WTC11 (cell line): ENCODE data around the gene FSD1. TPM values are rescaled to one million over a fixed set of nuclear protein-coding genes. Genes with fewer than 3 reads are reported as not detected.
A peak's percentile ranks its signal among the peaks of the same experiment; 100 is the strongest.

Source experiments
- ATAC-seq: fragments of 200-7000 bp; cut with Tn5 transposase; 2 replicates; pipeline ENCODE4 v1.10.0; 2021; ENCODE audit warnings: mild to moderate bottlenecking, moderate library complexity
- CTCF ChIA-PET: fragments of 300-600 bp; sonication (Branson Sonifier 250); formaldehyde crosslinking; loops from one replicate; lab custom pipeline; 2021; ENCODE audit warnings: antibody characterized with exemption; lab: Charles Lee
- POLR2A ChIA-PET: fragments of 350-600 bp; sonication (Branson Sonifier 250); formaldehyde crosslinking; loops from one replicate; lab custom pipeline; 2021; ENCODE audit warnings: antibody characterized with exemption; lab: Charles Lee
- DNase-seq: peaks from one replicate; pipeline ENCODE4 v3.0.0; 2021; ENCODE audit warnings: low spot score
- H3K27ac Mint-ChIP-seq: 2 replicates; pipeline ENCODE4 v1.8.0; 2021; ENCODE audit warnings: mixed read lengths
- H3K27me3 Mint-ChIP-seq: 2 replicates; pipeline ENCODE4 v1.8.0; 2021; ENCODE audit warnings: low read depth, mild to moderate bottlenecking, moderate library complexity, mixed read lengths
- H3K36me3 Mint-ChIP-seq: 2 replicates; pipeline ENCODE4 v1.8.0; 2021; ENCODE audit warnings: mixed read lengths
- H3K4me1 Mint-ChIP-seq: 2 replicates; pipeline ENCODE4 v1.8.0; 2022; ENCODE audit warnings: mixed read lengths
- H3K4me3 Mint-ChIP-seq: 2 replicates; pipeline ENCODE4 v1.8.0; 2021; ENCODE audit warnings: mild to moderate bottlenecking, moderate library complexity, mixed read lengths
- H3K9me3 Mint-ChIP-seq: 2 replicates; pipeline ENCODE4 v1.8.0; 2021; ENCODE audit warnings: mixed read lengths
- MYBL2 ChIP-seq: sonication (generic); formaldehyde crosslinking; IDR thresholded peaks from 2 replicates; pipeline ENCODE4 v1.8.1; 2023; ENCODE audit warnings: mild to moderate bottlenecking, moderate library complexity, missing genetic modification reagents
- NFYB ChIP-seq: sonication (generic); formaldehyde crosslinking; conservative IDR thresholded peaks from 2 replicates; pipeline ENCODE4 v1.8.0; 2022; ENCODE audit warnings: low read depth, missing genetic modification reagents
- NR3C1 ChIP-seq: sonication (generic); formaldehyde crosslinking; conservative IDR thresholded peaks from 2 replicates; pipeline ENCODE4 v1.8.1; 2023; ENCODE audit warnings: low read depth, mild to moderate bottlenecking, missing genetic modification reagents
- TCF7 ChIP-seq: sonication (generic); formaldehyde crosslinking; IDR thresholded peaks from 2 replicates; pipeline ENCODE4 v1.8.0; 2022; ENCODE audit warnings: mild to moderate bottlenecking, low read depth, missing genetic modification reagents, moderate library complexity
- ZBTB21 ChIP-seq: sonication (generic); formaldehyde crosslinking; IDR thresholded peaks from 2 replicates; pipeline ENCODE4 v1.8.1; 2023; ENCODE audit warnings: mild to moderate bottlenecking, missing genetic modification reagents, borderline replicate concordance
- ZNF121 ChIP-seq: sonication (generic); formaldehyde crosslinking; IDR thresholded peaks from 2 replicates; pipeline ENCODE4 v1.8.0; 2023; ENCODE audit warnings: missing genetic modification reagents
- total RNA-seq: library from RNA; stranded (reverse); gene quantifications from 3 replicates; pipeline ENCODE4 v1.2.3, GENCODE V29; 2021
- TF ChIP-seq, protein P1 (sequence below): sonication (generic); formaldehyde crosslinking; IDR thresholded peaks from 2 replicates; pipeline ENCODE4 v1.8.0; 2023; ENCODE audit warnings: missing genetic modification reagents
- TF ChIP-seq, protein P2 (sequence below): sonication (generic); formaldehyde crosslinking; IDR thresholded peaks from 2 replicates; pipeline ENCODE4 v1.8.1; 2023; ENCODE audit warnings: mild to moderate bottlenecking, missing genetic modification reagents
- TF ChIP-seq, protein P3 (sequence below): fragments of 250-450 bp; sonication (Bioruptor Pico); IDR thresholded peaks from 2 replicates; pipeline ENCODE4 v1.9.0; 2021; ENCODE audit warnings: mild to moderate bottlenecking, borderline replicate concordance
- TF ChIP-seq, protein P4 (sequence below): sonication (generic); formaldehyde crosslinking; IDR thresholded peaks from 2 replicates; pipeline ENCODE4 v1.8.0; 2022; ENCODE audit warnings: mild to moderate bottlenecking, missing genetic modification reagents
- TF ChIP-seq, protein P5 (sequence below): fragments of 200-600 bp; IDR thresholded peaks from 2 replicates; pipeline ENCODE4 v1.8.0; 2022; ENCODE audit warnings: antibody characterized with exemption
- TF ChIP-seq, protein P6 (sequence below): sonication (generic); formaldehyde crosslinking; IDR thresholded peaks from 2 replicates; pipeline ENCODE4 v1.8.1; 2023; ENCODE audit warnings: mild to moderate bottlenecking, moderate library complexity, missing genetic modification reagents
- TF ChIP-seq, protein P7 (sequence below): sonication (generic); formaldehyde crosslinking; IDR thresholded peaks from 2 replicates; pipeline ENCODE4 v1.8.0; 2022; ENCODE audit warnings: missing genetic modification reagents

The FSD1 gene
- total RNA-seq, 1 experiment from 2014 or later = 61.3 TPM

DNA sequence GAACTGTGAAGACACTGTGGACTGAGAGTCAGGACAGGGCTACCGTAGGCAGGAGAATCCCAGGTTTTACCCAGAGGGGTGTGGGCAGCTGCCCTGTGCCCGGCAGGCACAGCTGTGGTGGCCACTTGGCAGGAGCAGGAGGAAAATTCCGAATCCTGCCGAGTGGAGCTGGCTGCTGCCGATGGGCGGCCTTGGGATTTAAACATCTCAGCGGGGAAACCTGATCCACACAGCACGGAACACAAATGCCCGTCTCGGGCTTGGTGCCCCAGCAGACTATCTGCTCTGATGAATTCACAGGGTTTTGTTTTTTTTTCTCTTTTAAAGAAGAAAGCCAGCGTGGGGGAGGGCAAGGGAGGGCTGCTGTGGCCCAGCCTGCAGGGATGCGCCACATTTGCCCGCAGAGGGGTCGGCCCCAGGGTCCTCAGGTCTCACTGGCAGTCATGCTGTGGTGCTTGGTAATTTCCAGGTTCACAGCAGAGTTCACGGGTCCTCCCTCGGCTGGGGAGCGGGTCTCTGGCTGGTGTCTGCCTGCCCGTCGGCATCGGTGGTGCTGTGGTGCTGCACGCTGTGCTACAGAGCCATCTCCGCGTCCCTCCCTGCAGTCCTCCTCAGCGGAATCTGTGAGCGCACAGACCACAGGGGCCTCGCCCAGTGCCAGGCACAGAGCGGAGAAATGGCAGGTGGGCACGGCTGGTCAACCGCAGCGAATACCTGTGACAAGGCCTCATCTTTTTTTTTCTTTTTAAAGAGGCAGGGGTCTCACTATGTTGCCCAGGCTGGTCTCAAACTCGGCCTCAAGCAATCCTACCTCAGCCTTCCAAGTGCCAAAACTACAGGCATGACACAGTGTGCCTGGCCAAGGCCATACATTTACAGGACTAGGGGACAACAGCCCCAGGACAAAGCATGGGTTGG, 67.1 kb downstream of the FSD1 start:
- ChIA-PET CTCF (interaction anchor here (0.8 to 0.9 kb wide), 2 partner anchors 22 to 105 kb away, joined by 3 read pairs; no protein-coding TSS in a partner anchor), POLR2A (no interaction called here)
- ATAC-seq = no peak
- Mint-ChIP-seq H3K9me3 (no peaks in the 10 kb centered on the region), H3K36me3 (no peaks in the 10 kb centered on the region; the same call in 1 of the 2 replicates), H3K27ac (0 out of 2 replicates have a peak overlapping the region, but pooled peaks have one; percentile 60), H3K27me3 (no peaks in the 10 kb centered on the region), H3K4me3 (no peak overlapping the region), H3K4me1 (peaks cover 37% of the 10 kb centered on the region)
- TF ChIP-seq MYBL2 (CRISPR knock-in tag) = no peak
- TF ChIP-seq, protein P1, sequence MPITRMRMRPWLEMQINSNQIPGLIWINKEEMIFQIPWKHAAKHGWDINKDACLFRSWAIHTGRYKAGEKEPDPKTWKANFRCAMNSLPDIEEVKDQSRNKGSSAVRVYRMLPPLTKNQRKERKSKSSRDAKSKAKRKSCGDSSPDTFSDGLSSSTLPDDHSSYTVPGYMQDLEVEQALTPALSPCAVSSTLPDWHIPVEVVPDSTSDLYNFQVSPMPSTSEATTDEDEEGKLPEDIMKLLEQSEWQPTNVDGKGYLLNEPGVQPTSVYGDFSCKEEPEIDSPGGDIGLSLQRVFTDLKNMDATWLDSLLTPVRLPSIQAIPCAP (CRISPR knock-in tag) = no peak
- no peak for TF ChIP-seq ZBTB21 (CRISPR knock-in tag)
- TF ChIP-seq, protein P2, sequence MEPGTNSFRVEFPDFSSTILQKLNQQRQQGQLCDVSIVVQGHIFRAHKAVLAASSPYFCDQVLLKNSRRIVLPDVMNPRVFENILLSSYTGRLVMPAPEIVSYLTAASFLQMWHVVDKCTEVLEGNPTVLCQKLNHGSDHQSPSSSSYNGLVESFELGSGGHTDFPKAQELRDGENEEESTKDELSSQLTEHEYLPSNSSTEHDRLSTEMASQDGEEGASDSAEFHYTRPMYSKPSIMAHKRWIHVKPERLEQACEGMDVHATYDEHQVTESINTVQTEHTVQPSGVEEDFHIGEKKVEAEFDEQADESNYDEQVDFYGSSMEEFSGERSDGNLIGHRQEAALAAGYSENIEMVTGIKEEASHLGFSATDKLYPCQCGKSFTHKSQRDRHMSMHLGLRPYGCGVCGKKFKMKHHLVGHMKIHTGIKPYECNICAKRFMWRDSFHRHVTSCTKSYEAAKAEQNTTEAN (CRISPR knock-in tag) = no peak
- TF ChIP-seq ZNF121 (CRISPR knock-in tag) = peak; percentile 37; the same call in 1 of the 2 replicates
- TF ChIP-seq, protein P3, sequence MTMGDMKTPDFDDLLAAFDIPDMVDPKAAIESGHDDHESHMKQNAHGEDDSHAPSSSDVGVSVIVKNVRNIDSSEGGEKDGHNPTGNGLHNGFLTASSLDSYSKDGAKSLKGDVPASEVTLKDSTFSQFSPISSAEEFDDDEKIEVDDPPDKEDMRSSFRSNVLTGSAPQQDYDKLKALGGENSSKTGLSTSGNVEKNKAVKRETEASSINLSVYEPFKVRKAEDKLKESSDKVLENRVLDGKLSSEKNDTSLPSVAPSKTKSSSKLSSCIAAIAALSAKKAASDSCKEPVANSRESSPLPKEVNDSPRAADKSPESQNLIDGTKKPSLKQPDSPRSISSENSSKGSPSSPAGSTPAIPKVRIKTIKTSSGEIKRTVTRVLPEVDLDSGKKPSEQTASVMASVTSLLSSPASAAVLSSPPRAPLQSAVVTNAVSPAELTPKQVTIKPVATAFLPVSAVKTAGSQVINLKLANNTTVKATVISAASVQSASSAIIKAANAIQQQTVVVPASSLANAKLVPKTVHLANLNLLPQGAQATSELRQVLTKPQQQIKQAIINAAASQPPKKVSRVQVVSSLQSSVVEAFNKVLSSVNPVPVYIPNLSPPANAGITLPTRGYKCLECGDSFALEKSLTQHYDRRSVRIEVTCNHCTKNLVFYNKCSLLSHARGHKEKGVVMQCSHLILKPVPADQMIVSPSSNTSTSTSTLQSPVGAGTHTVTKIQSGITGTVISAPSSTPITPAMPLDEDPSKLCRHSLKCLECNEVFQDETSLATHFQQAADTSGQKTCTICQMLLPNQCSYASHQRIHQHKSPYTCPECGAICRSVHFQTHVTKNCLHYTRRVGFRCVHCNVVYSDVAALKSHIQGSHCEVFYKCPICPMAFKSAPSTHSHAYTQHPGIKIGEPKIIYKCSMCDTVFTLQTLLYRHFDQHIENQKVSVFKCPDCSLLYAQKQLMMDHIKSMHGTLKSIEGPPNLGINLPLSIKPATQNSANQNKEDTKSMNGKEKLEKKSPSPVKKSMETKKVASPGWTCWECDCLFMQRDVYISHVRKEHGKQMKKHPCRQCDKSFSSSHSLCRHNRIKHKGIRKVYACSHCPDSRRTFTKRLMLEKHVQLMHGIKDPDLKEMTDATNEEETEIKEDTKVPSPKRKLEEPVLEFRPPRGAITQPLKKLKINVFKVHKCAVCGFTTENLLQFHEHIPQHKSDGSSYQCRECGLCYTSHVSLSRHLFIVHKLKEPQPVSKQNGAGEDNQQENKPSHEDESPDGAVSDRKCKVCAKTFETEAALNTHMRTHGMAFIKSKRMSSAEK = no peak
- TF ChIP-seq, protein P4, sequence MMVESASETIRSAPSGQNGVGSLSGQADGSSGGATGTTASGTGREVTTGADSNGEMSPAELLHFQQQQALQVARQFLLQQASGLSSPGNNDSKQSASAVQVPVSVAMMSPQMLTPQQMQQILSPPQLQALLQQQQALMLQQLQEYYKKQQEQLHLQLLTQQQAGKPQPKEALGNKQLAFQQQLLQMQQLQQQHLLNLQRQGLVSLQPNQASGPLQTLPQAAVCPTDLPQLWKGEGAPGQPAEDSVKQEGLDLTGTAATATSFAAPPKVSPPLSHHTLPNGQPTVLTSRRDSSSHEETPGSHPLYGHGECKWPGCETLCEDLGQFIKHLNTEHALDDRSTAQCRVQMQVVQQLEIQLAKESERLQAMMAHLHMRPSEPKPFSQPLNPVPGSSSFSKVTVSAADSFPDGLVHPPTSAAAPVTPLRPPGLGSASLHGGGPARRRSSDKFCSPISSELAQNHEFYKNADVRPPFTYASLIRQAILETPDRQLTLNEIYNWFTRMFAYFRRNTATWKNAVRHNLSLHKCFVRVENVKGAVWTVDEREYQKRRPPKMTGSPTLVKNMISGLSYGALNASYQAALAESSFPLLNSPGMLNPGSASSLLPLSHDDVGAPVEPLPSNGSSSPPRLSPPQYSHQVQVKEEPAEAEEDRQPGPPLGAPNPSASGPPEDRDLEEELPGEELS = no peak
- TF ChIP-seq, protein P5, sequence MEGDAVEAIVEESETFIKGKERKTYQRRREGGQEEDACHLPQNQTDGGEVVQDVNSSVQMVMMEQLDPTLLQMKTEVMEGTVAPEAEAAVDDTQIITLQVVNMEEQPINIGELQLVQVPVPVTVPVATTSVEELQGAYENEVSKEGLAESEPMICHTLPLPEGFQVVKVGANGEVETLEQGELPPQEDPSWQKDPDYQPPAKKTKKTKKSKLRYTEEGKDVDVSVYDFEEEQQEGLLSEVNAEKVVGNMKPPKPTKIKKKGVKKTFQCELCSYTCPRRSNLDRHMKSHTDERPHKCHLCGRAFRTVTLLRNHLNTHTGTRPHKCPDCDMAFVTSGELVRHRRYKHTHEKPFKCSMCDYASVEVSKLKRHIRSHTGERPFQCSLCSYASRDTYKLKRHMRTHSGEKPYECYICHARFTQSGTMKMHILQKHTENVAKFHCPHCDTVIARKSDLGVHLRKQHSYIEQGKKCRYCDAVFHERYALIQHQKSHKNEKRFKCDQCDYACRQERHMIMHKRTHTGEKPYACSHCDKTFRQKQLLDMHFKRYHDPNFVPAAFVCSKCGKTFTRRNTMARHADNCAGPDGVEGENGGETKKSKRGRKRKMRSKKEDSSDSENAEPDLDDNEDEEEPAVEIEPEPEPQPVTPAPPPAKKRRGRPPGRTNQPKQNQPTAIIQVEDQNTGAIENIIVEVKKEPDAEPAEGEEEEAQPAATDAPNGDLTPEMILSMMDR = no peak
- no peak for DNase-seq

DNA sequence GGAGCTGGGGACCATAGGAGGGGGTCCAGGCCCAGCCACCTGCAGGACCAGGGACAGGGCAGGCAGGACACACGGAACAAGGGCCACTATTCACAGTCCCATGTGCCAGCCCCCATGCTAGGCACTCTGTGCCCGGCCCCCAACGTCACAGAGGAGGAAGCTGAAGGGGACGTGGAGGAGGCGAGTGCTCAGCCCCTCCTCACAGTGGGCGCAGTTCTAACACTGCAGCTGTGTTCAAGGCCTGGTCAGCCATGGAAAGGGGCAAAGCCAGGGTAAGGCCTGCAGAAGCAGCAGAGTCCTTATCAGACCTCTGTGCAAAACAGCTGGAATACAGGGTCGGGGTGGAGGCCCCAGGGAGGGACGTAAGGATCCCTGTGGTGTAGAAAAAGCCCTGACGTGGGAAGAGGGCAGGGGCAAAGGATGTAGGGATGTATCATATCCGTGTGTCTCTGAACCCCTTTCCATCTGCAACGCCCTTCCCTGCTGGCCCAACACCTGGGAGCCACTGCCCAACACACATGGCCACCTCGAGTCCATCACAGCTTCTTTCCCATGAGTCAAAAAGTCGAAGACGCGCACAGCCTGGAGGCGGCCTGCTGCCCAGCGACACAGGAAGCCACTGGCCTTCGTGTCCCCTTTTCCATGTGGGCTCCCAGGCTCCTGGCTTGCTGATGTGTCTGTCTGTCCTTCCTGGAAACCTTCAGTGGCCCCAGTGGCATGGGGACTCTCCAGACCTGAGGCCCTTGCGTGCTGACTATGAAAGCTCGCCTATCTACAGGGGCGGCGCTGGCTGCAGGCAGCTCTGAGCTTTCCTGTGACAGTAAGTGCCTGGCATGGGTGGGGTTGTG, 68.0 kb downstream of the FSD1 start:
- CTCF ChIA-PET = interaction anchor here (0.6 to 0.9 kb wide), 3 partner anchors 21 to 106 kb away, joined by 3 read pairs; partner anchors contain the start of gene SH3GL1
- Mint-ChIP-seq H3K36me3 (no peaks in the 10 kb centered on the region; the same call in 1 of the 2 replicates), H3K4me1 (peaks cover 45% of the 10 kb centered on the region)
- TF ChIP-seq NR3C1 (CRISPR knock-in tag) (no peak), NFYB (CRISPR knock-in tag) (no peak), TCF7 (CRISPR knock-in tag) (no peak)
- TF ChIP-seq, protein P6, sequence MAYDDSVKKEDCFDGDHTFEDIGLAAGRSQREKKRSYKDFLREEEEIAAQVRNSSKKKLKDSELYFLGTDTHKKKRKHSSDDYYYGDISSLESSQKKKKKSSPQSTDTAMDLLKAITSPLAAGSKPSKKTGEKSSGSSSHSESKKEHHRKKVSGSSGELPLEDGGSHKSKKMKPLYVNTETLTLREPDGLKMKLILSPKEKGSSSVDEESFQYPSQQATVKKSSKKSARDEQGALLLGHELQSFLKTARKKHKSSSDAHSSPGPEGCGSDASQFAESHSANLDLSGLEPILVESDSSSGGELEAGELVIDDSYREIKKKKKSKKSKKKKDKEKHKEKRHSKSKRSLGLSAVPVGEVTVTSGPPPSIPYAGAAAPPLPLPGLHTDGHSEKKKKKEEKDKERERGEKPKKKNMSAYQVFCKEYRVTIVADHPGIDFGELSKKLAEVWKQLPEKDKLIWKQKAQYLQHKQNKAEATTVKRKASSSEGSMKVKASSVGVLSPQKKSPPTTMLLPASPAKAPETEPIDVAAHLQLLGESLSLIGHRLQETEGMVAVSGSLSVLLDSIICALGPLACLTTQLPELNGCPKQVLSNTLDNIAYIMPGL (CRISPR knock-in tag) = no peak
- TF ChIP-seq, protein P1 (CRISPR knock-in tag) = no peak
- TF ChIP-seq, protein P7, sequence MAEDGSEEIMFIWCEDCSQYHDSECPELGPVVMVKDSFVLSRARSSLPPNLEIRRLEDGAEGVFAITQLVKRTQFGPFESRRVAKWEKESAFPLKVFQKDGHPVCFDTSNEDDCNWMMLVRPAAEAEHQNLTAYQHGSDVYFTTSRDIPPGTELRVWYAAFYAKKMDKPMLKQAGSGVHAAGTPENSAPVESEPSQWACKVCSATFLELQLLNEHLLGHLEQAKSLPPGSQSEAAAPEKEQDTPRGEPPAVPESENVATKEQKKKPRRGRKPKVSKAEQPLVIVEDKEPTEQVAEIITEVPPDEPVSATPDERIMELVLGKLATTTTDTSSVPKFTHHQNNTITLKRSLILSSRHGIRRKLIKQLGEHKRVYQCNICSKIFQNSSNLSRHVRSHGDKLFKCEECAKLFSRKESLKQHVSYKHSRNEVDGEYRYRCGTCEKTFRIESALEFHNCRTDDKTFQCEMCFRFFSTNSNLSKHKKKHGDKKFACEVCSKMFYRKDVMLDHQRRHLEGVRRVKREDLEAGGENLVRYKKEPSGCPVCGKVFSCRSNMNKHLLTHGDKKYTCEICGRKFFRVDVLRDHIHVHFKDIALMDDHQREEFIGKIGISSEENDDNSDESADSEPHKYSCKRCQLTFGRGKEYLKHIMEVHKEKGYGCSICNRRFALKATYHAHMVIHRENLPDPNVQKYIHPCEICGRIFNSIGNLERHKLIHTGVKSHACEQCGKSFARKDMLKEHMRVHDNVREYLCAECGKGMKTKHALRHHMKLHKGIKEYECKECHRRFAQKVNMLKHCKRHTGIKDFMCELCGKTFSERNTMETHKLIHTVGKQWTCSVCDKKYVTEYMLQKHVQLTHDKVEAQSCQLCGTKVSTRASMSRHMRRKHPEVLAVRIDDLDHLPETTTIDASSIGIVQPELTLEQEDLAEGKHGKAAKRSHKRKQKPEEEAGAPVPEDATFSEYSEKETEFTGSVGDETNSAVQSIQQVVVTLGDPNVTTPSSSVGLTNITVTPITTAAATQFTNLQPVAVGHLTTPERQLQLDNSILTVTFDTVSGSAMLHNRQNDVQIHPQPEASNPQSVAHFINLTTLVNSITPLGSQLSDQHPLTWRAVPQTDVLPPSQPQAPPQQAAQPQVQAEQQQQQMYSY (CRISPR knock-in tag) = no peak

More for the DNA sequence above, 68.0 kb downstream of the FSD1 start:
- no peak for ATAC-seq
- no peak for DNase-seq
- POLR2A ChIA-PET = no interaction called here
- Mint-ChIP-seq H3K27me3 (no peaks in the 10 kb centered on the region), H3K27ac (0 out of 2 replicates have a peak overlapping the region, but pooled peaks have one; percentile 45), H3K4me3 (no peak overlapping the region), H3K9me3 (no peaks in the 10 kb centered on the region)
